Embryonic facial prominence (tissue), 1 donor: Measurements from ENCODE around the gene TOP1.

ENCODE experiments used
- DNase-seq: peaks from one replicate; pipeline ENCODE4 v3.0.0-alpha.2; 2016; ENCODE audit errors: extremely low spot score

TOP1 gene

GRCh38 chr20:41028359-41029149 lies at the start of gene TOP1:
Gene TOP1 (plus strand): TSS chr20:41028822. CDS start chr20:41029068, 246 bp downstream.
- peak; percentile 99 for DNase-seq

- DNase-seq: no peak
Measured at GRCh38 chr20:40979247-40979646, 49.4 kb upstream of the TOP1 start.

GRCh38 chr20:40980106-40980827 lies 48.4 kb upstream of the TOP1 start:
- DNase-seq: no peak

- DNase-seq: no peak
Measured at GRCh38 chr20:40980828-40981310, 47.8 kb upstream of the TOP1 start.

- no peak for DNase-seq
Measured at GRCh38 chr20:40982415-40983145, 46.0 kb upstream of the TOP1 start.

- DNase-seq: no peak
Measured at GRCh38 chr20:40983898-40984297, 44.7 kb upstream of the TOP1 start.

- no peak for DNase-seq
Measured at GRCh38 chr20:40984496-40984895, 44.1 kb upstream of the TOP1 start.

- DNase-seq: no peak
Measured at GRCh38 chr20:40986774-40987173, 41.8 kb upstream of the TOP1 start.

GRCh38 chr20:40990542-40991120 lies 38.0 kb upstream of the TOP1 start:
- peak; percentile 35 for DNase-seq

GRCh38 chr20:40991181-40991889 lies 37.3 kb upstream of the TOP1 start:
- DNase-seq: no peak

GRCh38 chr20:40992349-40993113 lies 36.1 kb upstream of the TOP1 start:
- no peak for DNase-seq

- DNase-seq: no peak
Measured at GRCh38 chr20:40993794-40994540, 34.7 kb upstream of the TOP1 start.

GRCh38 chr20:40996326-40996725 lies 32.3 kb upstream of the TOP1 start:
- no peak for DNase-seq

GRCh38 chr20:40997116-40997515 lies 31.5 kb upstream of the TOP1 start:
- no peak for DNase-seq

GRCh38 chr20:40999841-41000240 lies 28.8 kb upstream of the TOP1 start:
- no peak for DNase-seq

- DNase-seq: no peak
Measured at GRCh38 chr20:41000628-41001027, 28.0 kb upstream of the TOP1 start.

GRCh38 chr20:41001497-41001896 lies 27.1 kb upstream of the TOP1 start:
- no peak for DNase-seq

- DNase-seq: no peak
Measured at GRCh38 chr20:41002842-41003142, 25.8 kb upstream of the TOP1 start.

- no peak for DNase-seq
Measured at GRCh38 chr20:41003143-41003935, 25.3 kb upstream of the TOP1 start.
